Esophagus squamous epithelium (tissue), 5 donors: ENCODE data around the gene CCM2L. TPM values are rescaled to one million over a fixed set of nuclear protein-coding genes. Genes with fewer than 3 reads are reported as not detected.

Experiments used
- DNase-seq: peaks from one replicate; lab custom pipeline; 2025; lab: John Stamatoyannopoulos, UW
- H3K27ac ChIP-seq, 4 donors: fragments of 200-600 bp; sonication (generic); one replicate each; pipeline ENCODE4 v1.5.1; 2016 to 2019; ENCODE audit warnings: mild to moderate bottlenecking in 1 of 4
- H3K27me3 ChIP-seq, 4 donors: fragments of 200-600 bp; sonication (generic); 1 replicate in 3 of 4; 2 replicates in 1 of 4; pipeline versions ENCODE4 v1.5.1 to v1.6.0; 2017 to 2021; ENCODE audit warnings: antibody characterized with exemption in 1 of 4
- H3K36me3 ChIP-seq, 3 donors: fragments of 200-600 bp; sonication (generic); one replicate each; pipeline ENCODE4 v1.5.1; 2016 to 2019
- H3K4me1 ChIP-seq, 3 donors: fragments of 200-600 bp; sonication (generic); one replicate each; pipeline ENCODE4 v1.5.1; 2017 to 2019
- H3K4me3 ChIP-seq, 4 donors: fragments of 200-600 bp; sonication (generic); 1 replicate in 3 of 4; 2 replicates in 1 of 4; pipeline ENCODE4 v1.5.1; 2016 to 2019; ENCODE audit warnings: mild to moderate bottlenecking in 2 of 4, moderate library complexity in 1 of 4
- H3K9me3 ChIP-seq, 3 donors: fragments of 200-600 bp; sonication (generic); one replicate each; pipeline ENCODE4 v1.5.1; 2016 to 2019
- POLR2A ChIP-seq, 4 donors: fragments of 450-650 bp; IDR thresholded peaks; one replicate each; pipeline ENCODE4 v1.6.1; 2017; ENCODE audit warnings: antibody characterized with exemption in 4 of 4, mild to moderate bottlenecking in 4 of 4, moderate library complexity in 3 of 4
- WGBS, 2 donors: methylation state at CpG; one replicate each; pipeline ENCODE4 v1.1.5; 2018; 5-methylcytosine and 5-hydroxymethylcytosine counted together
- intact Hi-C: fragments of 100-400 bp; cut with DNase I; formaldehyde crosslinking; loops from one replicate; pipeline ENCODE4 v1.15.0; 2022
- total RNA-seq, 4 donors: library from RNA; depleted of rRNA; stranded (reverse); fragments of >200 nt; gene quantifications; one replicate each; pipeline ENCODE4 v1.1.0, GENCODE V29; 2016
- TF ChIP-seq, protein P1 (sequence below), 6 experiments: fragments of 450-650 bp in 4 of 6; fragments of 200-600 bp in 2 of 6; sonication (generic) in 2 of 6; IDR thresholded peaks; one replicate each; pipeline ENCODE4 v1.5.1; 2016 to 2019; ENCODE audit warnings: antibody characterized with exemption in 6 of 6, mild to moderate bottlenecking in 4 of 6, moderate library complexity in 4 of 6
- donor health status: DM: yes; HTN: yes; CAD: no.

Gene CCM2L
- total RNA-seq, 4 donors from 2014 or later: 0.80 to 4.8 (median 3.1) TPM

DNA sequence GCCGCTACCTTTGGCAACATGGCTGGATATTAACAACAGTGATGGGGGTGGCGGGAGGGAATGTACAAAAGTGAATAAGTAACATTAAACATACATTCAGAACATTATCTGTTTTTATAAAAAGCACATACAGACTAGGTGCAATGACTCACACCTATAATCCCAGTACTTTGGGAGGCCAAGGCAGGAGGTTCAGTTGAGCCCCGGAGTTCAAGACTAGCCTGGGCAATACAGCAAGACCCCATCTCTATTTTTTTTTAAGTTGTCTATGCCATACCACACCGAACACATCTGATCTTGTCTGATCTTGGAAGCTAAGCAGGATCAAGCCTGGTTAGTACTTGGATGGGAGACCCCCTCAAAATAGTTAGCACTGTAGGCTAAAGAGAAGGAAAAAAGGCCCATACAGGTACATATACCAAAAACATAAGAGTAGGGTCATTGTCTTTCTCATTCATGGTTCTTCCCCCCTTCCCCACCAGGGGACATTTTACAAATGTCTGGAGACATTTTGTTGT, 40.1 kb downstream of the CCM2L start:
- intact Hi-C loops: no loop called here
- no peaks in the 10 kb centered on the region for H3K36me3 ChIP-seq
- no peaks in the 10 kb centered on the region for H3K9me3 ChIP-seq
- WGBS, 2 donors: 92% methylated on average over 4 of the region's 4 CpGs
- H3K4me3 ChIP-seq: no peak overlapping the region
- DNase-seq: no peak
- no peak overlapping the region for H3K27ac ChIP-seq
- peaks cover 0 to 66% (median 8%) of the 10 kb centered on the region in 4 donors for H3K27me3 ChIP-seq
- peaks cover 7 to 17% (median 11%) of the 10 kb centered on the region in 3 donors for H3K4me1 ChIP-seq
- no peak for TF ChIP-seq POLR2A (IDR thresholded peaks at IDR 0.05)
- TF ChIP-seq, protein P1, sequence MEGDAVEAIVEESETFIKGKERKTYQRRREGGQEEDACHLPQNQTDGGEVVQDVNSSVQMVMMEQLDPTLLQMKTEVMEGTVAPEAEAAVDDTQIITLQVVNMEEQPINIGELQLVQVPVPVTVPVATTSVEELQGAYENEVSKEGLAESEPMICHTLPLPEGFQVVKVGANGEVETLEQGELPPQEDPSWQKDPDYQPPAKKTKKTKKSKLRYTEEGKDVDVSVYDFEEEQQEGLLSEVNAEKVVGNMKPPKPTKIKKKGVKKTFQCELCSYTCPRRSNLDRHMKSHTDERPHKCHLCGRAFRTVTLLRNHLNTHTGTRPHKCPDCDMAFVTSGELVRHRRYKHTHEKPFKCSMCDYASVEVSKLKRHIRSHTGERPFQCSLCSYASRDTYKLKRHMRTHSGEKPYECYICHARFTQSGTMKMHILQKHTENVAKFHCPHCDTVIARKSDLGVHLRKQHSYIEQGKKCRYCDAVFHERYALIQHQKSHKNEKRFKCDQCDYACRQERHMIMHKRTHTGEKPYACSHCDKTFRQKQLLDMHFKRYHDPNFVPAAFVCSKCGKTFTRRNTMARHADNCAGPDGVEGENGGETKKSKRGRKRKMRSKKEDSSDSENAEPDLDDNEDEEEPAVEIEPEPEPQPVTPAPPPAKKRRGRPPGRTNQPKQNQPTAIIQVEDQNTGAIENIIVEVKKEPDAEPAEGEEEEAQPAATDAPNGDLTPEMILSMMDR (IDR thresholded peaks at IDR 0.05): no peak

GRCh38 chr20:32050851-32051556, 40.8 kb downstream of the CCM2L start:
- intact Hi-C loops: no loop called here
- H3K27me3 ChIP-seq: peaks cover 0 to 68% (median 8%) of the 10 kb centered on the region in 4 donors
- no peaks in the 10 kb centered on the region for H3K36me3 ChIP-seq
- peak overlapping the region in 2 of 4 donors; percentile 59 to 71 for H3K27ac ChIP-seq
- no peaks in the 10 kb centered on the region for H3K9me3 ChIP-seq
- DNase-seq: no peak
- 37 to 61% methylated on average over 6 to 13 of the region's 17 CpGs for WGBS, 2 donors
- TF ChIP-seq, protein P1 (IDR thresholded peaks at IDR 0.05): no peak
- no peak for TF ChIP-seq POLR2A (IDR thresholded peaks at IDR 0.05)
- peaks cover 7 to 17% (median 11%) of the 10 kb centered on the region in 3 donors for H3K4me1 ChIP-seq
- H3K4me3 ChIP-seq: peak overlapping the region in 1 of 4 donors; percentile 63

DNA sequence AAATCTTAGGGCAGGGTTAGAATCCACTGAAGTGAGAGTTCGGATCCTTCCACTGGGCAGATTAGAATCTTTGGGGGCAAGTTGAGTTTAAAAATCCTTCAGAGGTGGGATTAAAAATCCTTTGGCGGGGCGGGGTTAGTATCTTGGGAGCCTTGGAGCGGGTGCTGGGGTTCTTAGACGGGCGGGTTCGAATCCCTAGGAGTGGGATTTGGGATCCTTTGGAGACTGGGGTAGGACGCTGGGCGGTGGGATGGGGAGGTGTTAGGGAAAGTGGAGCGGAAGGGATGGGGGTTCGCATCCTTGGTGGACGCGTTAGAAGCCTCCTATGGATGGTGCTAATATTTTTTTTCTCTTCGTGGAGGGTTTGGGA, 41.5 kb downstream of the CCM2L start:
- peak overlapping the region in 2 of 4 donors; percentile 48 to 63 for H3K4me3 ChIP-seq
- H3K27ac ChIP-seq: peak overlapping the region in 2 of 4 donors; percentile 59 to 71
- intact Hi-C loops: no loop called here
- H3K9me3 ChIP-seq: no peaks in the 10 kb centered on the region
- 21 to 28% methylated on average over 12 to 14 of the region's 14 CpGs for WGBS, 2 donors
- no peak for TF ChIP-seq POLR2A (IDR thresholded peaks at IDR 0.05)
- TF ChIP-seq, protein P1 (IDR thresholded peaks at IDR 0.05): no peak
- H3K27me3 ChIP-seq: peaks cover 0 to 74% (median 8%) of the 10 kb centered on the region in 4 donors
- peaks cover 7 to 17% (median 11%) of the 10 kb centered on the region in 3 donors for H3K4me1 ChIP-seq
- DNase-seq: no peak
- H3K36me3 ChIP-seq: no peaks in the 10 kb centered on the region

DNA sequence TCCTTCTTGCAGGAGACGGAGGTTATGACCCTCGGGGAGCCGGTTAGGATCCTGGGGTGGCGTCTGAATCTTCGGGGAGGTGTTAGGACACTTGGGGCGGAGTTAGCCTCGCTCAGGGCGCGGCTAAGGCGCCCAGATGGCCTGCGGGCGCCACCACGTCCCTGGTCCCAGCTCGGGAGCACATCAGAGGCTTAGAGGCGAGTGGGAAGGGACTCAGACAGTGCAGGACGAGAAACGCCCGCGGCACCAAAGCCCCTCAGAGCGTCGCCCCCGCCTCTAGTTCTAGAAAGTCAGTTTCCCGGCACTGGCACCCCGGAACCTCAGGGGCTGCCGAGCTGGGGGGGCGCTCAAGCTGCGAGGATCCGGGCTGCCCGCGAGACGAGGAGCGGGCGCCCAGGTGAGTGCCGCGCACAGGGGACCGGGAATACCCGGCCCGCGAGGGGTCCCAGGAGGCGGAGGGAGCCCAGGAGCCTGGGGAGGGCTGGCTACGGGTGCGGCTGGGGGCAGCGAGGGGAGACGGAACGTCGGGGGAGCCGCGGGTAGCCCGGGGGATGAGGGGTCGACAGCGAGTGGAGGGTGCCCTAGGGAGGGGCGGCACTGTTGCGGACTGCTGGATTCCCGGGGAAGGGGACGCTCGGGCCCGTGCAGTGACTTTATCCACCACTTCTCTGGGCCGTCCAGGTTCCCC, 42.0 kb downstream of the CCM2L start, which contains the start of gene HCK:
HCK (plus strand) TSS at position 153 of the 688 bp plus-strand sequence.
- DNase-seq: no peak
- peak within 1 kb of the TSS; percentile 19 to 73 (median 52) for H3K27ac ChIP-seq
- WGBS, 2 donors: 0 to 1% methylated on average over 13 to 25 of the region's 58 CpGs
- no peaks in the 10 kb centered on the region for H3K9me3 ChIP-seq
- H3K27me3 ChIP-seq: peaks cover 0 to 80% (median 8%) of the 10 kb centered on the region in 4 donors
- H3K4me1 ChIP-seq: peaks cover 7 to 17% (median 11%) of the 10 kb centered on the region in 3 donors
- H3K36me3 ChIP-seq: no peaks in the 10 kb centered on the region
- peak in 1 of 4 donors; percentile 41 for TF ChIP-seq POLR2A (IDR thresholded peaks at IDR 0.05)
- TF ChIP-seq, protein P1 (IDR thresholded peaks at IDR 0.05): no peak
- intact Hi-C loops: no loop called here
- H3K4me3 ChIP-seq: peak within 1 kb of the TSS; percentile 21 to 63 (median 41)
